Astrocyte of the spinal cord (primary cell): ENCODE results near the gene AGAP1.

Source experiments
- DNase-seq: peaks from one replicate; pipeline ENCODE4 v3.0.0; 2011; ENCODE audit warnings: low read depth, low spot score
- H3K4me3 ChIP-seq: 2 replicates; pipeline ENCODE4 v1.5.1; 2011; ENCODE audit warnings: low read depth, mild to moderate bottlenecking, low read length, moderate library complexity
- CTCF ChIP-seq: IDR thresholded peaks from 2 replicates; pipeline ENCODE4 v1.5.1; 2012; ENCODE audit warnings: low read depth, mild to moderate bottlenecking, low read length, inconsistent platforms
- in situ Hi-C: cut with HindIII; loops from 2 replicates; pipeline ENCODE4 v1.10.0; 2017; ENCODE audit warnings: low sequenced_read_pairs

AGAP1 gene

GRCh38 chr2:235538981-235539380 lies 45.1 kb downstream of the AGAP1 start:
- no peak overlapping the region for H3K4me3 ChIP-seq
- DNase-seq: no peak
- in situ Hi-C loops: no loop called here
- no peak for TF ChIP-seq CTCF

- no peak for TF ChIP-seq CTCF
Measured at GRCh38 chr2:235539773-235540172, 45.9 kb downstream of the AGAP1 start.

GRCh38 chr2:235541016-235541415 lies 47.2 kb downstream of the AGAP1 start:
- in situ Hi-C loops: no loop called here
- no peak overlapping the region for H3K4me3 ChIP-seq
- DNase-seq: no peak
- TF ChIP-seq CTCF: no peak

More at GRCh38 chr2:235539773-235540172, 45.9 kb downstream of the AGAP1 start:
- no peak overlapping the region for H3K4me3 ChIP-seq
- in situ Hi-C loops: no loop called here
- no peak for DNase-seq

GRCh38 chr2:235541838-235542549 lies 48.2 kb downstream of the AGAP1 start:
- in situ Hi-C loops: no loop called here
- no peak for DNase-seq
- no peak for TF ChIP-seq CTCF
- no peak overlapping the region for H3K4me3 ChIP-seq

GRCh38 chr2:235542733-235543127 lies 48.9 kb downstream of the AGAP1 start:
- H3K4me3 ChIP-seq: no peak overlapping the region
- no peak for DNase-seq
- in situ Hi-C loops: no loop called here
- no peak for TF ChIP-seq CTCF

GRCh38 chr2:235543128-235543750 lies 49.4 kb downstream of the AGAP1 start:
- DNase-seq: no peak
- no peak overlapping the region for H3K4me3 ChIP-seq
- in situ Hi-C loops: no loop called here
- no peak for TF ChIP-seq CTCF
